Measurements from ENCODE around the gene MRPL36.
"Not testable (repeated sequence)": the region's sequence is repeated elsewhere in the genome, so short reads cannot be mapped to it uniquely, and the experiment has no call there.

MRPL36 gene

GRCh38 chr5:1799602-1800471 is at the start of gene MRPL36:
MRPL36 (minus strand) TSS chr5:1799837; CDS start chr5:1798935, 902 bp downstream.
- DNase-seq: peak; percentile 98

DNA sequence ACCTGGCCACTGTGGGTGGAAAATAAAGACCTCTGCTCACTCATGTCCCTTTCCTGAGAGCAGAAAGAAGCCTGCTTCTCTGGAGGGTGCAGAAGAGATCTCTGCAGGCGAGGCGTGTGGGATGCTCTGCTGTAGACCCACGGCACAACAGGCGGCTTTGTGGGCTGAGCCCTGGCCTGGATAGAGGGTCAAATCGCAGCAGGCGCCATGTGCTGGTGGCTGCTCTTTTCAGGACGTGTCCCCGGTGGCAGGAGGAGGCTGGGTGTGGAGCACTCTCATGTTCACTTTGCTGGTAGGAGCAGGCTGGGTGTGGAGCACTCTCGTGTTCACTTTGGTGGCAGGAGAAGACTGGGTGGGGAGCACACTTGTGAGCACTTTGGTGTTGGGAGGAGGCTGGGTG is 48.0 kb upstream of the MRPL36 start:
- DNase-seq: no peak

DNA sequence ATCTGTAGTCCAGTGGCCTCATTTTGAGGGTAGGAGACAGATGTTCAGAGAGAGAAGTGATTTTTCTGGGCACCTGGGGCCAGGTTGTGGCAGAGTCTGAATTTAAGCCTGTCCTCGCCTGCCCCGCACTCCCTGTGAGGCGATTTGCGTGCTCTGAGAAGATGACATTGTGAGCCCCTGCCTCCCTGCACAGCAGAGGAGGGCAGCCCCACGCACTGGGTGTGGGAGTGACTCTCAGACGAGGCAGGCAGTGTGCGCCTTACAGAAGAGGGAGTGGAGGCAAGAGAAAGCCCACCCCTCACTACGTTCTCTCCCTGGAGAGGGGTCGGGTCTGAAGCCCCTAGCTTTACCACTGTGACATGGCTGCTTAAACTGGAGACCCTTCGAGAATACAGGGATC is 47.4 kb upstream of the MRPL36 start:
- DNase-seq: no peak

DNA sequence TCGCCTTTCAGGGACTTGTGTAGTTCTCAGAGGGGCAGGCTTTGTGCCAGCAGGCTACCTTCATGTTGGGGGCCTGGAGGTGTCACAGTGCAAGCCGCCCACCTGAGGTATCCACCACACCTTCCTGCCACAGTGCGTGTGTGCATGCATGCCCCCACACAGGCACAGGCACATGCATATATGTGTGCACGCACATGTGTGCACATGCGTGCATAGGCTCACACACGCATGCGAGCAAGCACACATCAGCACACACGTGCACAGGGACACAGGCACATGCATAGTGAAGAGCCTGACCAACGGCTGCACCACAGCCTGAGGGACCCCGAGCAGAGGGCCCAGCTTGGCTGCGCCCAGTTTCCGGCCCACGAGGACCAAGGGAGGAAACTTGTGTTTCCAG is 46.9 kb upstream of the MRPL36 start:
- no peak for DNase-seq

- no peak for DNase-seq
Observed at GRCh38 chr5:1845696-1846095, 46.1 kb upstream of the MRPL36 start.

DNA sequence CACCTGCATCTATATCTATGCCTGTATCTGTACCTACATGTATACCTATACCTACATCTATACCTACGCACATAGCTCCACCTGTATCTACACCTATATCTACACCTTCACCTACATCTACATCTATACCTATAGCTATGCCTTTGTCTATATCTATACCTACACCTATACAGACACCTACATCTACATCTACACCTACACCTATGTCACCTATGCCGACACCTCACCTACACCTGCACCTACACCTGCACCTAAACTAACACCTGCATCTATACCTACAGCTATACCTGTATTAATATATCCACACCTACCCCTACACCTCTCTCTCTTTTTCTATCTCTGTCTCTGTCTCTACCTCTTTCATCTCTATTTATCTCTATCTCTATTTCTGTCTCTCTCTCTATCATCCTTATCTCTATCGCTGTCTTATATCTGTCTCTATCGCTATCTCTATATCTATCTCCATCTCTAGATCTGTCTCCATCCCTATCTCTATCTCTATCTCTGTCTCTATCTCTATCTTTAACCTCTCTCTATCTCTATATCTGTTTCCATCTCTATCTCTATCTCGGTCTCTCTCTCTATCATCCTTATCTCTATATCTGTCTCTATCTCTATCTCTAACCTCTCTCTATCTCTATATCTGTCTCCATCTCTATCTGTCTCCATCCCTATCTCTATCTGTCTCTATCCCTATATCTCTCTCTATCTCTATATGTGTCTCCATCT is 45.2 kb upstream of the MRPL36 start:
- no peak for DNase-seq

- not testable (repeated sequence) for DNase-seq
Observed at GRCh38 chr5:1843761-1844160, 44.1 kb upstream of the MRPL36 start.

- no peak for DNase-seq
Observed at GRCh38 chr5:1842004-1842819, 42.6 kb upstream of the MRPL36 start.

- no peak for DNase-seq
Observed at GRCh38 chr5:1840741-1841521, 41.3 kb upstream of the MRPL36 start.

- no peak for DNase-seq
Observed at GRCh38 chr5:1840071-1840547, 40.5 kb upstream of the MRPL36 start.

GRCh38 chr5:1838013-1838412 is 38.4 kb upstream of the MRPL36 start:
- no peak for DNase-seq

- no peak for DNase-seq
Observed at GRCh38 chr5:1836891-1837880, 37.5 kb upstream of the MRPL36 start.

- DNase-seq: no peak
Observed at GRCh38 chr5:1836176-1836890, 36.7 kb upstream of the MRPL36 start.

- no peak for DNase-seq
Observed at GRCh38 chr5:1835431-1835830, 35.8 kb upstream of the MRPL36 start.

- no peak for DNase-seq
Observed at GRCh38 chr5:1834721-1835429, 35.2 kb upstream of the MRPL36 start.

DNA sequence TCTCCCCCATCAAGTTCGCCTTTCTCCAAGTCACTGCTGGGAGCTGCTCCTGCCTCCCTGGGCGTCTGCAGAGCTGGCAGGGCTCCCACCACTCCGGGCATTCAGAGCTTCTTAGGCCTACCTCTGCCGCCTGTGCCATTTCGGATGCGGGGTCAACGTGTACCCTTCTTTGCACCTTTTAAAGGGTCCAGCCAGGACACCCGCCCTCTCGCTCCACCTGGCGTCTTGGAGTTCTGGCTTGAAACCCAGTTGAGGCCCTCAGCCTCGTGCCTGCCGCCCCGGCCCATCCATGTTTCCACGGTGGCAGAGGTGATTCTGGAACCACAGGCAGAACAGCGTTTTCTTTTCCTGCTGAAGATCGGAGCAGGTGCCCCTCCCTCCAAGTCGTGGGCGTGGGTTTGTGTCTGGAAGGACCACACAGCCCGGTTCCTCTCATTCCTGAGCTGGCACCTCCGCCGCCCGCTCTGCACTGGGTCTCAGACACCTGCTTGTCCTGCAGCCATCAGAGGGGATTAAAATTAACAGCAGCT is 34.5 kb upstream of the MRPL36 start:
- no peak for DNase-seq

- DNase-seq: no peak
Observed at GRCh38 chr5:1833264-1834021, 33.8 kb upstream of the MRPL36 start.

GRCh38 chr5:1832511-1833250 is 33.0 kb upstream of the MRPL36 start:
- DNase-seq: no peak

Measured in suppressor macrophage treated with lipopolysaccharide for 4 hours (primary cell).